ENCODE data around the gene TMEM108. TPM values are rescaled to one million over a fixed set of nuclear protein-coding genes. Genes with fewer than 3 reads are reported as not detected.

Gene TMEM108
- total RNA-seq, 4 donors from 2014 or later: 2.6 to 9.2 (median 4.6) TPM

GRCh38 chr3:133211449-133211848 is 173.3 kb downstream of the TMEM108 start:
- WGBS, 2 donors: 45 to 49% methylated on average over 2 of the region's 2 CpGs

GRCh38 chr3:133211856-133212255 is 173.7 kb downstream of the TMEM108 start:
- no peaks in the 10 kb centered on the region for H3K36me3 ChIP-seq
- intact Hi-C loops (cut with DNase I): no loop called here
- no peak overlapping the region for H3K4me3 ChIP-seq (replicated peaks in 1 of 3)
- H3K9me3 ChIP-seq: no peaks in the 10 kb centered on the region
- H3K4me1 ChIP-seq: peaks cover 10 to 23% of the 10 kb centered on the region in 2 donors
- no peak for DNase-seq
- TF ChIP-seq CTCF (IDR thresholded peaks at IDR 0.05): no peak
- no peak for TF ChIP-seq POLR2A (IDR thresholded peaks at IDR 0.05)
- peak overlapping the region in 1 of 3 donors; percentile 31 for H3K27ac ChIP-seq
- H3K27me3 ChIP-seq: no peaks in the 10 kb centered on the region

More at GRCh38 chr3:133211449-133211848, 173.3 kb downstream of the TMEM108 start:
- Histone ChIP-seq H3K27ac (peak overlapping the region in 1 of 3 donors; percentile 31), H3K4me1 (peaks cover 10 to 23% of the 10 kb centered on the region in 2 donors), H3K4me3 (replicated peaks in 1 of 3) (no peak overlapping the region), H3K36me3 (no peaks in the 10 kb centered on the region), H3K9me3 (no peaks in the 10 kb centered on the region), H3K27me3 (no peaks in the 10 kb centered on the region)
- intact Hi-C loops (cut with DNase I): no loop called here
- TF ChIP-seq CTCF (IDR thresholded peaks at IDR 0.05): no peak
- TF ChIP-seq POLR2A (IDR thresholded peaks at IDR 0.05): no peak
- peak; percentile 5 to 21 for DNase-seq

DNA sequence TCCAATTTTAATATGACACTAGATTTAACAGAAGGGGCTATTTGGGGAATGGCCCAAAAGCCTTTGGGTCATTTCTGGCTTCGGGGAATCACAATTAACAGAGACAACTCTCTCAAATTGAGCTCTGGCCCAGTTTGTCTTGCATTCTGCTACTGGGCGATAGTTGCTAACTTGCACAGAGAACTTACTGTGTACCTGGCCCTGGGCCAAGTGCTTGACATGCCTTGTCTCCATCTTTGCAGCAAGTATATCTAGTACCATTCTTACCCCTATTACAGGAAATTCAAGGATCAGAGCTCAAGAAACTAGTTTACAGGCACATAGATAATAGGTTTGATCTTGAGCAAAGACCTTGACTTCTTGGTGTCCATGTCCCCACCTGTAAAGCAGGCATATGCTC is 175.7 kb downstream of the TMEM108 start:
- 30 to 35% methylated on average over 2 of the region's 2 CpGs for WGBS, 2 donors
- peaks cover 10 to 23% of the 10 kb centered on the region in 2 donors for H3K4me1 ChIP-seq
- intact Hi-C loops (cut with DNase I): no loop called here

DNA sequence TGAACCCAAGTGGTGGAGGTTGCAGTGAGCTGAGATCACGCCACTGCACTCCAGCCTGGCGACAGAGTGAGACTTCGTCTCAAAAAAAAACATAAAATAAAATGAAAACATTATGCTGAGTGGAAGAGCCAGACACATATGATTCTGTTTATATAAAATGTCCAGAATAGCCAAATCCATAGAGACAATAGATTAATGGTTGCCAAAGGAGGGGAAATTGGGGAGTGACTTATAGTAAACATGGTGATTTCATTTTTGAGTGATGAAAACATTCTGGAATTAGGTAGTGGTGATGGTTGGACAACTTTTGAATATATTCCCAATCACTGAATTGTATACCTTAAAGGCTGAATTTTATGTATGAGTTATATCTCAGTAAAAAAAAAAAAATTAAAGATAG is 189.6 kb downstream of the TMEM108 start:
- Histone ChIP-seq H3K36me3 (no peaks in the 10 kb centered on the region), H3K9me3 (no peaks in the 10 kb centered on the region), H3K4me3 (replicated peaks in 1 of 3) (no peak overlapping the region), H3K4me1 (peaks cover 0 to 7% of the 10 kb centered on the region in 2 donors), H3K27ac (no peak overlapping the region), H3K27me3 (no peaks in the 10 kb centered on the region)
- 59 to 79% methylated on average over 3 of the region's 3 CpGs for WGBS, 2 donors
- TF ChIP-seq POLR2A (IDR thresholded peaks at IDR 0.05): no peak
- TF ChIP-seq CTCF (IDR thresholded peaks at IDR 0.05): no peak
- DNase-seq: no peak
- intact Hi-C loops (cut with DNase I): no loop called here

More for the DNA sequence above, 175.7 kb downstream of the TMEM108 start:
- no peaks in the 10 kb centered on the region for H3K9me3 ChIP-seq
- H3K27ac ChIP-seq: no peak overlapping the region
- DNase-seq: peak; percentile 95 to 96
- no peaks in the 10 kb centered on the region for H3K36me3 ChIP-seq
- no peaks in the 10 kb centered on the region for H3K27me3 ChIP-seq
- TF ChIP-seq CTCF (IDR thresholded peaks at IDR 0.05) (no peak), POLR2A (IDR thresholded peaks at IDR 0.05) (no peak)
- H3K4me3 ChIP-seq (replicated peaks in 1 of 3): no peak overlapping the region

DNA sequence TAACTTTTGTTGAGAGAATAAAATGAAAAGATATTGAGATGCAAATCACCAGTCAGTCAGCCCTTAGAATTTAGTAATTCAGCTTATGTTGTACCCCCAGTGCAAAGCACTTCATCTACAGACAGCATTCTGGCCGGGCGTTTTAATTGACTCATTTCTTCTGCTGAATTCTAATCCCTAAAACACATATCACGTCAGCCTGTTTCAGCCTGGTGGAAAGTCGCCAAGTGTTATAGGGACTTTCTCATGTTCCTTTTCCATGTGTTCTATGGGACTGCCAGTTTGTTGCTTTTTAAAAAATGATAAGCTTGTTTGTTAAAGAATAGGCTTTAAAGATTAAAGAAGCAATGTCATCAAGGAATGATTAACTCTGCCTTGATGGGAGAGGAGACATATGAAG is 192.0 kb downstream of the TMEM108 start:
- intact Hi-C loops (cut with DNase I): no loop called here
- TF ChIP-seq POLR2A (IDR thresholded peaks at IDR 0.05) (no peak), CTCF (IDR thresholded peaks at IDR 0.05) (no peak)
- no peaks in the 10 kb centered on the region for H3K9me3 ChIP-seq
- H3K27me3 ChIP-seq: no peaks in the 10 kb centered on the region
- DNase-seq: no peak
- WGBS, 2 donors: 47 to 73% methylated on average over 4 of the region's 4 CpGs
- no peaks in the 10 kb centered on the region for H3K36me3 ChIP-seq
- peaks cover 0 to 7% of the 10 kb centered on the region in 2 donors for H3K4me1 ChIP-seq
- H3K4me3 ChIP-seq (replicated peaks in 1 of 3): no peak overlapping the region
- H3K27ac ChIP-seq: no peak overlapping the region

Data from thyroid gland (tissue), 4 donors.